H9 (cell line): ENCODE data around the gene MAPRE3. TPM values are rescaled to one million over a fixed set of nuclear protein-coding genes. Genes with fewer than 3 reads are reported as not detected.

ENCODE experiments used
- DNase-seq: peaks from one replicate; pipeline ENCODE4 v3.0.0-alpha.2; 2017
- H2AFZ ChIP-seq: one replicate; pipeline ENCODE4 v1.6.1; 2013; ENCODE audit warnings: mild to moderate bottlenecking, low read length, control low read depth, moderate library complexity
- H2AK5ac ChIP-seq: 2 replicates; pipeline ENCODE4 v1.6.1; 2013; ENCODE audit warnings: low read length, control low read depth, mixed read lengths; ENCODE audit not compliant: insufficient read length
- H2BK120ac ChIP-seq: one replicate; pipeline ENCODE4 v1.6.1; 2013; ENCODE audit warnings: low read depth, mild to moderate bottlenecking, low read length, control low read depth, inconsistent platforms; ENCODE audit not compliant: poor library complexity, severe bottlenecking
- H2BK12ac ChIP-seq: 2 replicates; pipeline ENCODE4 v1.6.1; 2013; ENCODE audit warnings: low read length, control low read depth, mixed read lengths, low read depth; ENCODE audit not compliant: insufficient read length
- H2BK15ac ChIP-seq: 2 replicates; pipeline ENCODE4 v1.6.1; 2013; ENCODE audit warnings: low read depth, low read length, control low read depth
- H2BK20ac ChIP-seq: one replicate; pipeline ENCODE4 v1.6.1; 2013; ENCODE audit warnings: low read depth, mild to moderate bottlenecking, low read length, control low read depth, inconsistent platforms; ENCODE audit not compliant: poor library complexity, severe bottlenecking
- H2BK5ac ChIP-seq: 2 replicates; pipeline ENCODE4 v1.6.1; 2013; ENCODE audit warnings: low read length, control low read depth, mixed read lengths; ENCODE audit not compliant: insufficient read length
- H3K14ac ChIP-seq: 2 replicates; pipeline ENCODE4 v1.6.1; 2013; ENCODE audit warnings: low read length, control low read depth; ENCODE audit not compliant: insufficient read depth
- H3K18ac ChIP-seq: 2 replicates; pipeline ENCODE4 v1.6.1; 2013; ENCODE audit warnings: low read depth, mild to moderate bottlenecking, mixed read lengths, low read length, control low read depth; ENCODE audit not compliant: insufficient read length
- H3K23ac ChIP-seq: 2 replicates; pipeline ENCODE4 v1.6.1; 2013; ENCODE audit warnings: low read length, control low read depth, mixed read lengths, low read depth; ENCODE audit not compliant: insufficient read length
- H3K23me2 ChIP-seq: 2 replicates; pipeline ENCODE4 v1.6.1; 2013; ENCODE audit warnings: low read depth, mild to moderate bottlenecking, mixed read lengths, low read length, control low read depth; ENCODE audit not compliant: insufficient read length, poor library complexity, severe bottlenecking
- H3K27ac ChIP-seq: 2 replicates; pipeline ENCODE4 v1.5.1; 2013; ENCODE audit warnings: low read length, control low read depth, mixed read lengths, low read depth; ENCODE audit not compliant: insufficient read length
- H3K27me3 ChIP-seq: 2 replicates; pipeline ENCODE4 v1.6.1; 2013; ENCODE audit warnings: low read length, control low read depth, inconsistent platforms; ENCODE audit not compliant: insufficient read depth
- H3K4ac ChIP-seq: 2 replicates; pipeline ENCODE4 v1.6.1; 2013; ENCODE audit warnings: low read depth, mild to moderate bottlenecking, control low read depth, inconsistent platforms, low read length, moderate library complexity
- H3K4me1 ChIP-seq: 2 replicates; pipeline ENCODE4 v1.6.1; 2013; ENCODE audit warnings: low read length, control low read depth, inconsistent platforms; ENCODE audit not compliant: insufficient read depth
- H3K4me2 ChIP-seq: 2 replicates; pipeline ENCODE4 v1.6.1; 2013; ENCODE audit warnings: low read length, control low read depth, mixed read lengths; ENCODE audit not compliant: insufficient read length, insufficient read depth
- H3K56ac ChIP-seq: 2 replicates; pipeline ENCODE4 v1.6.1; 2013; ENCODE audit warnings: low read depth, mild to moderate bottlenecking, mixed read lengths, low read length, control low read depth; ENCODE audit not compliant: insufficient read length
- H3K79me1 ChIP-seq: 2 replicates; pipeline ENCODE4 v1.6.1; 2013; ENCODE audit warnings: low read depth, mild to moderate bottlenecking, moderate library complexity, low read length, control low read depth, inconsistent platforms; ENCODE audit not compliant: insufficient read depth, poor library complexity, severe bottlenecking
- H3K79me2 ChIP-seq: 2 replicates; pipeline ENCODE4 v1.6.1; 2013; ENCODE audit warnings: low read length, control low read depth, inconsistent platforms; ENCODE audit not compliant: insufficient read depth
- H3K9ac ChIP-seq: 2 replicates; pipeline ENCODE4 v1.6.1; 2013; ENCODE audit warnings: low read length, control low read depth, mixed read lengths; ENCODE audit not compliant: insufficient read length; ENCODE audit errors: extremely low read depth
- H3K9me3 ChIP-seq: one replicate; pipeline ENCODE4 v1.6.1; 2013; ENCODE audit warnings: low read depth, low read length, inconsistent platforms; ENCODE audit not compliant: control insufficient read depth
- H3T11ph ChIP-seq: one replicate; pipeline ENCODE4 v1.6.1; 2013; ENCODE audit warnings: mild to moderate bottlenecking, low read length, control low read depth, inconsistent platforms
- H4K20me1 ChIP-seq: one replicate; pipeline ENCODE4 v1.6.1; 2013; ENCODE audit not compliant: control insufficient read depth, insufficient read length, insufficient read depth
- H4K5ac ChIP-seq: 2 replicates; pipeline ENCODE4 v1.6.1; 2013; ENCODE audit warnings: low read depth, mild to moderate bottlenecking, mixed read lengths, low read length, control low read depth; ENCODE audit not compliant: insufficient read length
- H4K8ac ChIP-seq: replicated peaks from 2 replicates; pipeline ENCODE4 v1.6.1; 2013; ENCODE audit warnings: low read length, control low read depth, mixed read lengths, low read depth; ENCODE audit not compliant: insufficient read length
- H4K91ac ChIP-seq: 2 replicates; pipeline ENCODE4 v1.6.1; 2013; ENCODE audit warnings: low read depth, mild to moderate bottlenecking, moderate library complexity, mixed read lengths, low read length, control low read depth; ENCODE audit not compliant: insufficient read length
- H3K27ac Mint-ChIP-seq, 3 experiments: 2 replicates in 2 of 3; 3 replicates in 1 of 3; pipeline ENCODE4 v1.8.0; 2020 to 2021; ENCODE audit warnings: mixed read lengths in 3 of 3, mild to moderate bottlenecking in 1 of 3, moderate library complexity in 1 of 3
- H3K27me3 Mint-ChIP-seq: 2 replicates; pipeline ENCODE4 v1.8.0; 2021; ENCODE audit warnings: low read depth, mild to moderate bottlenecking, moderate library complexity, mixed read lengths
- H3K36me3 Mint-ChIP-seq, 3 experiments: 2 replicates in 2 of 3; 3 replicates in 1 of 3; pipeline ENCODE4 v1.8.0; 2020 to 2021; ENCODE audit warnings: low read depth in 3 of 3, mixed read lengths in 3 of 3; ENCODE audit not compliant: insufficient read depth in 1 of 3
- H3K4me1 Mint-ChIP-seq, 2 experiments: 2 replicates each; pipeline ENCODE4 v1.8.0; 2020; ENCODE audit warnings: mixed read lengths in 2 of 2
- H3K4me3 Mint-ChIP-seq, 2 experiments: 2 replicates in 1 of 2; 3 replicates in 1 of 2; pipeline ENCODE4 v1.8.0; 2020 to 2021; ENCODE audit warnings: mild to moderate bottlenecking in 2 of 2, mixed read lengths in 2 of 2, moderate library complexity in 1 of 2
- H3K9me3 Mint-ChIP-seq, 2 experiments: 2 replicates in 1 of 2; 3 replicates in 1 of 2; pipeline ENCODE4 v1.8.0; 2020; ENCODE audit warnings: mild to moderate bottlenecking in 2 of 2, mixed read lengths in 2 of 2, moderate library complexity in 1 of 2
- CTCF ChIP-seq: fragments of 200-600 bp; sonication (generic); conservative IDR thresholded peaks from 3 replicates; pipeline ENCODE4 v1.8.0; 2021; ENCODE audit warnings: antibody characterized with exemption, mild to moderate bottlenecking
- WGBS: extraction: QIAGEN DNeasy Blood & Tissue Kit; methylation state at CpG from one replicate; pipeline ENCODE4 v1.1.7; 2013; ENCODE audit warnings: missing lambda C conversion rate, low lambda C conversion rate, mixed read lengths; ENCODE audit not compliant: insufficient read length; ENCODE audit errors: extremely low coverage; 5-methylcytosine and 5-hydroxymethylcytosine counted together
- total RNA-seq: library from RNA; stranded (reverse); gene quantifications from 2 replicates; pipeline ENCODE4 v1.2.1, GENCODE V29; 2021

The MAPRE3 gene
- total RNA-seq, 1 experiment from 2014 or later = 2.0 TPM

DNA sequence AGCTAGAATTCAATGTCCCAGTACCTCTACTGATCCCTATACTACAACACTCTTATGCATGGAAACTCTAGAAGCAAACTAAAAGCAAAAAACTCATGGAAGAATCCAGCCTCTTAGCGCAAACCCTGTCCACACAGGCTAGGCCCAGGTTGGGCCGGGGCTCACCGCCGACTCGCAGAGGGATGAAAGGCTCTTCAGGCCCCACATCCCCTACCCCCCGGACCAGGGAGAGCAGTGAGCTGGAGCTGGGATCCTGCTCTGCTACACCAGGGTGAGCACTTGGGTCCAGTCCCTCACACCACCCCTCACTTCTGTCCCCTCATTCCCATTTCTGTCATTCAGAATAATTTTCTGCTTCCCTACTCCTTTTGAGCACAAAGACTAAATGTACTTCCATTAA is 99.0 kb downstream of the MAPRE3 start:
- Histone ChIP-seq H3K9ac (no peak overlapping the region), H2BK12ac (no peak overlapping the region), H3K23ac (no peak overlapping the region), H3K9me3 (no peaks in the 10 kb centered on the region), H3K4ac (no peak overlapping the region), H3K23me2 (peaks cover 12% of the 10 kb centered on the region), H3K4me2 (no peak overlapping the region), H3K4me1 (no peaks in the 10 kb centered on the region), H3K56ac (no peak overlapping the region), H3K27me3 (no peaks in the 10 kb centered on the region), H4K20me1 (no peaks in the 10 kb centered on the region), H4K91ac (no peak overlapping the region), H3T11ph (no peak overlapping the region), H3K27ac (no peak overlapping the region), H4K5ac (no peak overlapping the region), H2BK15ac (no peak overlapping the region), H4K8ac (no peak overlapping the region), H2BK120ac (no peak overlapping the region), H3K79me1 (peaks cover 2% of the 10 kb centered on the region), H3K79me2 (peaks cover 5% of the 10 kb centered on the region; the same call in 1 of the 2 replicates), H2BK20ac (no peak overlapping the region), H3K18ac (no peak overlapping the region), H2AFZ (no peak overlapping the region), H3K14ac (no peak overlapping the region), H2BK5ac (no peak overlapping the region), H2AK5ac (no peak overlapping the region)
- Mint-ChIP-seq H3K4me1 (peaks cover 14 to 17% of the 10 kb centered on the region in 2 experiments), H3K9me3 (no peaks in the 10 kb centered on the region; a peak in 1 of 5 replicates), H3K27me3 (peaks cover 4% of the 10 kb centered on the region; the same call in 1 of the 2 replicates), H3K27ac (no peak overlapping the region; a peak in 1 of 7 replicates), H3K36me3 (peaks cover 19 to 55% (median 54%) of the 10 kb centered on the region in 3 experiments; a peak in 6 of 7 replicates), H3K4me3 (peak overlapping the region; percentile 94 to 97; a peak in 4 of 5 replicates)
- WGBS = no CpG with 5 or more reads among the region's 6 CpGs
- no peak for DNase-seq
- TF ChIP-seq CTCF = no peak
